Measurements from ENCODE around the gene TRAPPC14.
A peak's percentile ranks its signal among the peaks of the same experiment; 100 is the strongest.

TRAPPC14 gene

DNA sequence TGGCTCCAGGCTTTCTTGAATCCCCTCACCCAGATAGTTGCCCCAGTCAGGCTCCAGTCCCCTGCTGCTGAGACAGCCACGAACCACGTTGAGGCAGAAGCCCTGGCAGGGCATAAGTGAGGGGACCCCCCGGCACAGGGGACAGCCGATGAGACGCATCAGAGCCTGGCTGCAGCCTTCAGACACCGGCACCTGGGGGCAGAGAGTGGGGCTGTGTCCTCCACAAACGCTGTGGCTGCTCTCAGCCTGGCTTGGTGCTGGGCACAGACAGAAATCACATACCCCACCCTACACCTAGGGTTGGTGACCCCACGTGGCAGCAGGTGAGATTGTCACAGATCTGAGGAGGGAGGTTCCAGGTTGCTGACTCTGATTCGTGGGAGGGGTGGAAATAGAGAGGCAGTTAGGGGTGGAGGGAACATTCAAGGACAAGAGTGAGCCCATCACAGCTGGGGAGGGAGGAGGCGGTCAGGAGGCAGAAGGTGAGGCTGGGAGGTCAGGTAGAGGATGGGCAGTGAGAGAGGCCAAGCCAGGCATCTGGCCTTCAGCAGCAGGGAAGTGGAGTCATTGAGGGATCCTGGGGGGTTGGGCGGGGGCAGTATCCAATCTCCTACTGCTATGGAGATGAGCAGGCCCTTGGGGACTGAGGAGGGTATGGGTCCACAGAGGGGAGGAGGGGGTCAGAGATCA, 15.4 kb upstream of the TRAPPC14 start:
- DNase-seq: no peak

DNA sequence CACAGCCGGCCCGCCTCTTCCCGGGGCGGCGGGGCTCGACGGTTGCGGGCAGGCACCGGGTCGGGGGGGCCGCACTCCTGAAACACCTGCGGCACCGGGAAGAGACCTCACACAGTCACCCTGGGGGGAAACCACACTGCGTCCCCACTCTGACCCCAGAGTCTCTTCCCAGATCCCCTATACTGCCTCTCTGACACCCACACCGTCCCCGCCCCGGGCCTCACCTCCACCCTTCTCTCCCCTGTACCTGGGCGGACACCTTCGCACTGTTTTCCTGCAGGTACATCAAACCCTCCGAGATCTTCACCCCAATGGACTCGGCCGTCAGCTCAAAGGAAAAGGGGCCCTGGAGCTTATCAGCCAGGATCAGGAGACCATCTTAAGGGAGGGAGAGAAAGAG, 13.3 kb upstream of the TRAPPC14 start:
- DNase-seq: no peak

DNA sequence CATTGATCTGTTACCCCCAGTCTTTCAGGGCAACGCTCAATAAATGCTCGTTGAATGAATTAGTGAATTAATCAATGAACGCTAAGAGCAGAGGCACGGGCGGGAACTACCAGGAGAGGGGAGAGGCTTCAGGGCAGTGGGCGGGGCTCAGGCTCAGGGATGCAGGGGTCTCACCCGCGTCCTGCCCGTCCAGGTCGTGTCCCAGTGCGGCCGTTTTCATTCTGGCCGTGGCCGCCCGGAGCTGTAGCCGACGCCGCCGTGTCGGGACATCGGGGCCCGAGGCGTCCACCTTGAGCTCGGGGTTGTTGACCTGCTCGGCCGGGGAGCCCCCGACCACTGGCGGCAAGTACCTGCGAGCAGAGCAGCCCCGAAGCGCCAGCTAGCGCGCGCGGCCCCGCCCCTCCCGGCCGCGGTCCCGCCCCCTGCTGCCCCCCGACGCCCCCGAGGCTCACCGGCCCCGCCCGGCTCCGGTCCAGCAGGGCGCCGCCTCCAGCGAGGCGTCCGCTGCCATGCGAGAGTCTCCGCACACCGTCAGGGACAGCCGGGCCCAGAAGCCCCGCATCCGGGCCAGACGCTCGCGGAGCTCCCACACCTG, 12.7 kb upstream of the TRAPPC14 start:
- peak; percentile 60 for DNase-seq

DNA sequence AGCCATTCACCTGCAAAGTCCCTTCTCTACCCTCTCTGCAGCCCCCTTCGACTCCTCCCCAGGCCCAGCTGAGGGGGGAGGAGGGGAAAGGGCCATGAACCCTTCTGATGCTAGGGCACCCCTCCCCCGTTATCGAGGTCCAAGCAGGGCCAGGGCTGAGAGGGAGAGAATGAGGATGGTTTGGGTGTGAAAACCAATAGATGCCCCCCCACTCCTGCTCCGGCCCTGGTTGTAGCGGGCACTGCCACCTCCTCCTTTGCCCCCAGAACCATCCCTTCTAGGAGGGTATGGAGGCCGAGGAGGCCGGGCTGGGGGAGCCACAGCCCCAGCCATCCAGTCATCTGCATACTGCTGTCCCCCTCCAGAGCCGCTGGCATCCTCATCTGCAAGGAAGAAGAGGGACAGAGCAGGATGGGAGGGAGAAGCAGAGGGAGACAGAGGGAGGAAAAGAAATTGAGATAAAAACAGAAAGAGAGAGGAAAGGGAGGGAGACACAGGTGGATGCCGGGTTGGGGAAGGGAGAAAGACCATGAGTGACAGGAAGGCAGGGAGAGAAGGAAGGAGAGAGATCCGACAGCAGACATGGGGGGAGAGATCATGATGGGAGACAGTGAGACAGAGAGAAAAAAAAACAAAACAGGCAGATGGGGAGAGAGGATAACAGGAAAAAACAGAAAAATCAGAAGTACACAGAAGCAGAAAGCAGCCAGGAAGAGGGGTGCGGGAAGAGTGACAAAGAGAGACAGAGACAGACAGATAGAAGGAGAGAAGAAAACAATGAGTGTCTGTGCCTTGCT, 11.8 kb upstream of the TRAPPC14 start:
- no peak for DNase-seq

DNA sequence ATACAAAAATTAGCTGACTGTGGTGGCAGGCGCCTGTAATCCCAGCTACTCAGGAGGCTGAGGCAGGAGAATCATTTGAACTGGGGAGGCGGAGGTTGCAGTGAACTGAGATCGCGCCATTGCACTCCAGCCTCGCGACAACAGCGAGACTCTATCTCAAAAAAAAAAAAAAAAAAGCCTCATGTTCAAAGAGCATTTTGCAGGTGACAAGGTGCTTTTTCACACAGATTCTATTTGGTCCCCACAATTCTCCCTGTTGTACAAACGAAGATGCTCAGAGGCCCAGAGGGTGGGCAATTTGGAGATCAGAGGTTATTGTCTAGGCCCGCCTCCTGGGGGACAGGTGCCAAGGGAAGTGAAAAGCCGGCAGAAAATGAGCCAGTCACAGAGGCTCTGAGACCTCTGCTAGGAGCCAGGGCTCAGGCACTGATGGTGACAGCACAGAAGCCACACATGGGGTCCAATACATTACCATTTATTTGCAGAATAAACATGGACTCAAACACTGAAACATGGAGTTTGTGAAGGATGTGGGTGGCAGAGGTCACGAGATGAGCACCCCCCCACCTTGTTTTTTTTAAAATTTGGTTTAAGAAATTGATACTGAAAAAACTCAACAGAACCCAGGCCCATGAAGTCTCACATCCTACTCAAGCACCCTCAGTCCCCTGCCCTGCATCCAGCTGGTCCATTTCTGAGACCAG, 10.8 kb upstream of the TRAPPC14 start:
- DNase-seq: peak; percentile 13

DNA sequence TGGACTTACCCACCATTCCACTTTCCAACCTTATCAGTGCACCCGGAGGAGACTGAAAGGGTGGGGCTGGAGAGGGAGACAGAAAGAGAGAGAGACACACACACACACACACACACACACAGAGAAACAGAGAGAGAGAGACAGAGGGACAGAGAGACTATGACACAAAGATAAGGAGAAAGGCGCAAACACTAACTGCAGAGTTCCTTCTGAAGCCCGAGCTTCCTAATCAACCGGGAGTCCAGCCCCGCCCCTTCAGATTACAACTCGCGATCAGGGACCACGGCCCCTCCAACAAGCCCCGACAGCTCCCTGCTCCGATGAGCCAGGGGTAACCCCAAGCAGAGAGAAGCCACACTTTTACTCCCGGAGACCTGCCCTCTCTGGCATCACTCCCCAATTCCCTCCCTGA, 9.4 kb upstream of the TRAPPC14 start:
- peak; percentile 18 for DNase-seq

DNA sequence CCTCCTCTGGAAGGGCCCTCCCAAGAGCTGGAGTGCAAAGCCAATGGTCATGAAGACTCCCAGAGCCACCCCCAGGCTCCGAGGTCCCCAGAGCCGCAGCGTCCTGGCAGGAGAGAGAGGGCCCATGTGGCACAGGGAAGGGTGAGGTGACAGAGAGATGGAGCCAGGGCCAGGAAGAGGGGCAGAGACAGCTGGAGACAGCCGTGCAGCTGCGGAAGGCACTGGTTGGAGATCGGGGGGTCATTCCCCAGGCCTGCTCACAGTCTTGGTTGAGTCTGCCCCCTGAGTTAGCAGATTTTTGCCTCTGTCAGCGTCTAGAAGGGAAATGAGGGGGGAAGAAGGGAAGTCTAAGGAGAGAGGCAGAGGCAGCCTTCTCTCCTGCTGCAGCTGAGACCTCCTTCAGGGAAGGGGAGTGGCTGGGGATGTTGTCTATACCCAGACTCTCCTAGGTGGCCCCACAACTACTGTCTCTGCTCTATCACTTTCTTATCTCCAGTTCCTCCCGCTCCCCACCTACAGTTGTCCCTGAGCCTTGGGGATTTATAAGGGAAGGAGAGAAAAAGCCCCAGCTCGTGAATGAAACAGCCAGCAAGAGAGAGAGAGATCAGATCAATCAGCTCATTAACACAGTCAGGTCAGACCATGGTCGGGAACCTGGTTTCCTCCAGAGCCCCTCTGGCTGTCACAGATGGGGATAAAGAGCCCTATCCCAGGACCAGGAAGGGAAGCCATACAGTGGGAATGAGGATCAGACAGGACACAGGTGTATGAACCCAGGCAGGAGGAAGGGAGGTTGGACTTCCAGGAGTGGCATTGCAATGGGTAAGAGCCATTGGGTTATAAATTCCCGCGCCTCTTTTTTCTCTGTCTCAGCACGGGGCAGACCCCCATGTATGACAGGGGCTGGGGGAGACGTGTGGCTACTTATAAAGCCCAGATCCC, 8.7 kb upstream of the TRAPPC14 start:
- peak; percentile 10 for DNase-seq

DNA sequence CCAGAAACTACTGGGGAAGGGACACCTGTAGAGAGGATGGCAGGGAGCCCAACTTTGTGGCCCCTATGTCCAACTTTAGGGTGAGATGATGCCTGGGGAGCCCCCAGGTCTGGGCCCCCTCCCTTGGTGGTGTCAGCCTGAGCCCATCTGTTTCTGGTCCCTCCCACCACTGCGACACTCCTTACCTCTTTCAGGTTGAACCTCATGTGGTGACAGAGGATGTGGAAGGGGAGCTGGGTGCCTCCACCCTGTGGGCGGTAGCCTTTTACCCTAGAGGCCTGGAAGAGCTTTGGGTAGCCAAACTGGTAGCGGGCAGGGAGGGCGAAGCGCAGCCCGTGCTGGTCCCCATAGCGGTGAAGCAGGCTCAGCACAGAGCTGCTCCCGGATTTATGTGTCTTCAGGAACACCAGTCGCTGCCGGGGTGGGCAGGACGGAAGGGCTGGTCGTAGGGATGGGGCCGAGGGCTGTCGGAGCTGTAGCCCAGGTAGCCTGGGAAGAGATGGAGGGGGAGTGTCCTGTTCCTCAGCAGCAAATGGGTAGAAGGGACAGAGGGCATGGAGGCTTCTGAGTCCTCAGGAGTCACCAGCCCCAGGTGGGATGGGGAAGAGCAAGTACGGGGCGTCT, 7.9 kb upstream of the TRAPPC14 start:
- DNase-seq: peak; percentile 10

DNA sequence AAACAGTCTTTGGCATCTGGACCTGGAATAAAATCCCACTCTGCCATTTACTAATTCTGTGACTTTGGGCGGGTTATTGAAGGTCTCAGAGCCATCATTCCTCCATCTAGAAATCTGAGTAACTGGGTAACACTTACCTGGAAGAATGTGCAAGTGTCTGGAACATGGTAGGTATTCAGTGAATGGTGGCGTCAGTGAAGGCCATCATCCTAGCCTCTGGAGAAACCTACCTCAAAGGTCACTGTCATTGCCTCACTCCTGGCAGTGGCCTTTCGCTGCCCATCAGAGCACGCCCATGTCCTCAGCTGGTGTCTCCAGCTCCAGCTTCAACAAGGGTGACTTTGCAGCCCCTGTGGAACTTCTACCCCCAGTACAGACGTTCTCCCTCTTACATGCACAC, 5.3 kb upstream of the TRAPPC14 start:
- DNase-seq: no peak

DNA sequence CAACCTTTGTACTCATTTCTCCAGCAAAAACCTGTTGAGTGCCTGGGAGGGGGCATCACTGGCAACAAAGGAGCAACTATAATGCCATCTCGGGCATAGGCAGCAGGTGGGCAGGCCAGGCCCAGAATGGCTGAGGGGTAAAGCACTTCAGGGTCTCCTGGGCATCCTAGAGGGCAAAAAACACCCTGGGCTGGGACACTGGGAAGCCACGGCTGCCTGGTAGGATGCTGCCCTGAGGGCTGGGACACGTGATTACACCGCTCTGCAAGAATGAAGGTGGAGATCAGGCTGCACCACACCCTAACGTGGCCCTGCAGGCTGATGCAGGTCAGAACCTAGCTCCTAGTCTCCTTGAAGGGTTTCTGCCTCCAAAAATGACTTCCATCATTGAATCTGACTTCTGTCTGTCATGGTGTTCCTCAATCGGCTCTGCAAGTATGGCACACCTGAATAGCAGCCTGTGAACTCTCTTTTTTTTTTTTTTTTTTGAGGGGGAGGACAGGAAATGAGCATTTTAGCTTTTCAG, 4.5 kb upstream of the TRAPPC14 start:
- no peak for DNase-seq

DNA sequence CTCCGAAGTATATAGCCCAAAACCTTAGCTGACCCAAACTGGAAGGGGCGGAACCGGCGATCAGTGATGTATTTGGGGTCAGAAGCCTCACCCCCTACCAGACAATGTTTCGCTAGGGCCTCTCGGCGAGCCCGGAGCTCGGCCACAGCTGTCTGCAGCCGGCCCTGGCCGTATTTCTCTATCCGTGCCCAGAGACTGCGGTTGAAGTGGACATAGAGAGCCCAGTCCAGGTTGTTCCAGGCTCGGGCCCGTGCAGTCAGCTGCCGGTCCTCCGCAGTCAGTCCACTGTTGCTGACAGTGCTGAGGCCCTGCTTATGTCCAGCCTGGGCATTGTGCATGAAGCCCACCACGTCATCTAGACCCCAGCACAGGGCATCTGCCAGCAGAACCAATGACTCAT, 1.5 kb upstream of the TRAPPC14 start:
- DNase-seq: no peak

DNA sequence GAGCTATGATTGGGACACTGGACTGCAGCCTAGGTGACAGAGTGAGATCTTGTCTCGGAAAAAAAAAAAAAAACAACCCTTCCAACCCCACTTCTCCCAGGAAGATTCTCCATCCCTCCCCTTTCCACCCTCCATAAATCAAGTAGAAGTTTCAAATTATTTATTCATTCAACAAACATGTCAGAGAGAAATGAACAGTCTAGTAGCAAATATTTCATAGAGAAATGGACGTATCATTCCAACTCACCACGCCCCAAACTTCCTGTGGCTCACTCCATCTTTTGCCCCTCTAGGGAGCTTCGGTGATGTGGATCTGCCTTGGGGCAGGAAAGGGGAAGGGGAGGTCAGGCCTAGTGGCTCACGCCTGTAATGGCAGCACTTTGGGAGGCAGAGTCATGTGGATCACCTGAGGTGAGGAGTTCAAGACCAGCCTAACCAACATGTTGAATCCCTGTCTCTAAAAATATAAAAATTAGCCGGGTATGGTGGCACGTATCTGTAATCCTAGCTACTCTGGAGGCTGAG, 638 bp upstream of the TRAPPC14 start:
- DNase-seq: no peak

DNA sequence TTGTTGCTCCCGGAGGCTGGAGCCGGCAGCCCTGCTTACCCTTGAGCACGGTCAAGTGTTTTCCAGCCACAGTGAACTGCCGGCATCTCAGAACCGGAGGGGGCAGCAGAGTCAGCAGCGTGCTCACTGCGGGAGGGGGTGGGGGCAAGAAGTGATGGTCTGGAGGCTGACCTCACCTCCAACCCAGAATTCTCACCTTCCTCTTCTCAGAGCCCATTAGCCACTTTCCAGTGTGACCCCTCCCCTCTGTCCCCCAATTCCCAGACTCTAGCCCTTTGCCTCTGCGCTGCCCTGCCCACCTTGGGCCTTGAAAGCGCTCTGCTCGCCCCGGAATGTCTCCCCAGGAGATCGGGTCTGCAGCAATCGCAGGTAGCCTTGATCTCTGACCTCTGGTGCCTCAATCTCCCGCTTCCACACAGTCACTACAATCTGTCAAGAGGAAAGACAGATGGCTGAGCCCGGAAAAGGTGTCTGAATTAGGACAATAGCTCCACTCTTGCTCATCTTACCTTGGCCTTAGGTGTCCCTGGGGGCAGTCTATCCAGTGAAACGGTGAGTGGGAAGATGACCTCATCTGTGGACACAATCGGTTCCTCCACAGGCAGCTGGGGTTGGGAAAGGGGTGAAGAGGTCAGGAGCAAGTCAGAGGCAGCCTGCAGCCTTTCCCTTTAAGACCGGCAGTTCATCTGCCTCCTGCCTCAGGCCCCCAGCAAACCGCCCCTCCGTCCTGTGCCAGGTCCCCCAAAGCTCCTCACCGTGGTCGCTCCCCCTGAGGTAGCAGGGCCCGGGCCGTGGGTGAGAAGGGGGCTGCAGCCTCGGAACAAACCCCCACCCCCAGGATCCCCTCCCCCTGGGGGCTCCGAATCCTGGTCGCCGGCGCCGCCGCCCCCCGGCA, 942 bp downstream of the TRAPPC14 start:
- DNase-seq: peak; percentile 34

DNA sequence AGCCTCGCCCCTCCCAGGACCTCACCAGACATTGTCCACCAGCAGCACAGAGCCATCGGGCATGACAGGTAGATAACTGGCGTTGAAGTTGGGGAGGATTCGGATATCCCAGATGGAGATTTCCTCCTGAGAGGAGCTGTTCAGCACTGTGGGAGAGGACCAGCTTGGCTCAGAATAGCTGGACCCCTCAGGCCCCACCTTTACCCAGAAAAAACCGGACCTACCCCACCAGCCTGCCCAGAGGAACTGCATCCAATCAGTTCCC, 1.5 kb downstream of the TRAPPC14 start:
- DNase-seq: peak; percentile 6

DNA sequence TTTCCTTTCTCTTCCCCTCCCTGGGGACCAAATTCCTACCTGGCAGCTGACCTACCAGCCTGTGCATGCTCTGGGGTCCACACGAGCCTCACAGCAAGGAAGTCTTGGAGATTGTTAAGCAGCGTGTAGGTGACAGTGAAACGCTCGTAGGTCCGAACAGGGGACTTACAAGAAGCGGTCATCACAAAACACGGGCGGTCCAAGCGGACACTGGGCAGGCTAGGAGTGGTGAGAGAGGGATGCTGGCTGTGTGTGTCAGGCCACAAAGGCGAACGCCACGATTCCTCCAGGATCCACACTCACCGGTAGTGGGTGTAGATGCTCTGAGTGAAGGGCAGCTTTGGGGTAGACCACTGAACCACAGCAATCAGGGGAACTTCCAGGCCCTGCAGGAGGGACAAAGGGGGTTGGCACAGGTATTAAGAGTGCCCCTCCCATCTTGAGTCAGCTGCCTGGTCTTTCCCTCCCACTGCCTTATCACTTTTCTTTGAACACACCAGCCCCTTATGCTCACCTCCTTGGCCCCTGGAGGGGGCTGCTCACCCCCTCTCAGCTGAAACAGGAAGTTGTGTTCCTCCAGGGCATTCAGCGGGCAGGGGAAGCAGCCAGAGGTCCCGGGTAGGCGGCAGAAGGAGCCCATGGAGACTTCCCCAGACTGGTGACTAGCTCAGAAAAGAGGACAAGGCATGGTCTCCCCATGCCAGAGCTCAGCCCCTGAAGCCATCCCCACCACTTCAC, 2.0 kb downstream of the TRAPPC14 start:
- peak; percentile 18 for DNase-seq

DNA sequence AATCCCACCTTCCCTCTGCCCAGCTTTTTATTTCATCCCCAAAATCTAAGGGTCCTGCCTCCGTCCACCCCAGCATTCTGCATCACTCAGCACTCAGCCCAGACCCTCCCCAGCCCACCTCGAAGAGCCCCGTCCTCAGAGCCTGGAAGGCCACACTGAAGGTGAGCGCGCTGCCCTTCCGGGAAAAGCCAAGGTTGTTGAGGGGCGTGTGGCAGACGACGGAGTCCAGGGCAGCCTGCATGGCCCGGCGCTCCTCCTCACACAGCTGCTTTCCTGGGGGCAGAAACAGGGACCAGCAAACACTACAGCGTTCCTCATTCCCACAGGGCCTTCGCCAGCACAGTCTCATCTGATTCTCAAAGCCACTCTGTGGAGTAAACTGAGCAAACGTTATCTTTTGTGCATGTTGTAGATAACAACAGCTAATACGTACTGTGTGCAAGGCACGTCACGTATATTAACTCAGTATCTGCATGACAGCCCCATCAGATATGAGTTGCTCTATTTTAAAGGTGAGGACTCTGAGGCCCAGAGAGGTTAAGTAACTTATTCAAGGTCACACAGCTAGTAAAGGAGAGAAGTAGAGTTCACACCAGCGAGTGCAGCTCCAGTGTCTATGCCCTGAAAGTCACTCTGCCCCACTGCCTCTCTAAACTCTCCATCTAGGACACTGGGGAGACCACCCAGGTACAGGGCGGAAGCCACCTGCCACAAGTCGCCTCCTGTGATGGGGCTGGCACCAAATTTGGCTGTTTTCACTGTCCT, 2.8 kb downstream of the TRAPPC14 start:
- no peak for DNase-seq

DNA sequence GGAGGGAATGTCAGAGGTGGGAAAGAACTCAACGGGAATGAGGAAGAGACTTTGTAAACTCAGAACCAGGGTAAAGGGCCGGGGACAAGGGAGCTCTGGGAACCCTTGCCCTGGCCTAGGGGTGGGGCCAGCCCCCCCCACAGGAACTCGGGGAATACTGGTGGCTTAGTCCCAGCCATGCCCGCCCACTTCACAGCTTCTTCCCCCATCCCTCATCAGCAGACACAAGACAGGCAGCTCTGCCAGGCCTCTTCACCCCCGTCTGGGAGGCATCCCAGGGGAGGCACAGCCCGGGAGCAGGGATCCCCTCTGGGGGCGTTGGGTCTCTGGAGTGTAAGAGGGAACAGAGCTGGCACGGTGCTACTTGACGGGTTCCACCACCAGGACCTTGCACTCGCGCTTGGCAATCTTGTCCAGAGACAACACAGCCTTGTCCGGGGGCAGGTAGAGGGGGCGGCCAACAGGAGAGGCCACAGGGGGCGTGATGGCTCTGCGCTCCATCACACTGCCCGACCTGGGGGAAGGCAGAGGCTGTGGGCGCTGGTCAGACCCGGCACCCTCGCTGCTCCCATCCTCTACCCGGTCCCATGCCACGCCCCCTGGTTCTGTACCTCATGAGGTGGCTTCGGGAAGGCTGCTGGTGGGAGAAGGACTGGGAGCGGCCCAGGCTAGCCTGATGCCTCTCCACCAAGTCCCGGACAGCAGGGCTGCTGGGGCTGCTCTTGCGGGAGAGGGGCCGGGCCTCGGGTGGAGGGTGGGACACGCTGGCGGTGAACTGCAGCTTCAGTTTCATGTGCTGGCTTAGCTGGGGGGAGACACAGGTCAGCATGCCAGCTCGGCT, 3.7 kb downstream of the TRAPPC14 start:
- DNase-seq: peak; percentile 24

All from 8988T (cell line).